AG04450 (cell line): ENCODE measurements around the gene EPS8L1. TPM values are rescaled to one million over a fixed set of nuclear protein-coding genes. Genes with fewer than 3 reads are reported as not detected.

ENCODE experiments used
- CTCF ChIA-PET: fragments of 300-600, 350-600 bp; formaldehyde crosslinking; extraction: SDS; loops from one replicate; lab custom pipeline; 2022; ENCODE audit warnings: antibody characterized with exemption, inconsistent platforms; lab: Charles Lee
- POLR2A ChIA-PET: fragments of 350-600 bp; formaldehyde crosslinking; extraction: SDS; loops from one replicate; lab custom pipeline; 2021; ENCODE audit warnings: antibody characterized with exemption, inconsistent platforms; lab: Yijun Ruan, JAX
- DNase-seq: peaks from one replicate; pipeline ENCODE4 v3.0.0-alpha.2; 2011; ENCODE audit warnings: low read depth, low spot score
- H3K27ac ChIP-seq: one replicate; pipeline ENCODE4 v1.5.1; 2012; ENCODE audit warnings: low read depth, low read length, control low read depth
- H3K27me3 ChIP-seq: one replicate; pipeline ENCODE4 v1.6.0; 2012; ENCODE audit warnings: low read length; ENCODE audit not compliant: control insufficient read depth, insufficient read depth
- H3K4me3 ChIP-seq: 2 replicates; pipeline ENCODE4 v1.5.1; 2011; ENCODE audit warnings: mild to moderate bottlenecking, low read depth, low read length, control low read depth
- H3K9me3 ChIP-seq: 2 replicates; pipeline ENCODE4 v1.5.1; 2012; ENCODE audit warnings: low read length; ENCODE audit not compliant: control insufficient read depth, insufficient read depth
- CTCF ChIP-seq: IDR thresholded peaks from 2 replicates; pipeline ENCODE4 v1.5.1; 2011; ENCODE audit warnings: low read depth, low read length, control low read depth, inconsistent platforms
- polyA plus RNA-seq: library from polyadenylated mRNA; depleted of rRNA; stranded (reverse); fragments of >200 nt; gene quantifications from 2 replicates; pipeline ENCODE4 v1.2.3, GENCODE V29; 2011

The EPS8L1 gene
- polyA plus RNA-seq, 1 experiment = 1.5 TPM

- ChIA-PET CTCF (no interaction called here), POLR2A (no interaction called here)
- no peaks in the 10 kb centered on the region; the same call in 1 of the 2 replicates for H3K9me3 ChIP-seq
- H3K4me3 ChIP-seq = no peak overlapping the region
- TF ChIP-seq CTCF = no peak
- H3K27me3 ChIP-seq = no peaks in the 10 kb centered on the region
- no peak overlapping the region for H3K27ac ChIP-seq
- no peak for DNase-seq
Observed at GRCh38 chr19:55094456-55095259, 19.0 kb downstream of the EPS8L1 start.

- H3K27me3 ChIP-seq = no peaks in the 10 kb centered on the region
- POLR2A ChIA-PET = no interaction called here
- CTCF ChIA-PET = no interaction called here
- H3K4me3 ChIP-seq = no peak overlapping the region
- H3K9me3 ChIP-seq = no peaks in the 10 kb centered on the region; the same call in 1 of the 2 replicates
- H3K27ac ChIP-seq = no peak overlapping the region
- TF ChIP-seq CTCF = no peak
- DNase-seq = no peak
Observed at GRCh38 chr19:55095260-55096060, 19.8 kb downstream of the EPS8L1 start.

GRCh38 chr19:55096061-55096701 is 20.5 kb downstream of the EPS8L1 start:
- Histone ChIP-seq H3K27me3 (no peaks in the 10 kb centered on the region), H3K4me3 (no peak overlapping the region), H3K27ac (no peak overlapping the region), H3K9me3 (no peaks in the 10 kb centered on the region; the same call in 1 of the 2 replicates)
- ChIA-PET POLR2A (no interaction called here), CTCF (no interaction called here)
- no peak for DNase-seq
- TF ChIP-seq CTCF = no peak

GRCh38 chr19:55097864-55098715 is 22.4 kb downstream of the EPS8L1 start:
- CTCF ChIA-PET = interaction anchor here (0.6 to 1.8 kb wide), 2 partner anchors 9 to 34 kb away, joined by 3 to 10 read pairs; no protein-coding TSS in a partner anchor
- DNase-seq = no peak
- POLR2A ChIA-PET = no interaction called here

More at GRCh38 chr19:55097864-55098715, 22.4 kb downstream of the EPS8L1 start:
- TF ChIP-seq CTCF = no peak
- Histone ChIP-seq H3K4me3 (no peak overlapping the region), H3K9me3 (peaks cover 3% of the 10 kb centered on the region), H3K27ac (no peak overlapping the region), H3K27me3 (no peaks in the 10 kb centered on the region)
